ENCODE data around the gene KNDC1.
"Not testable (repeated sequence)": the region's sequence is repeated elsewhere in the genome, so short reads cannot be mapped to it uniquely, and the experiment has no call there.

The KNDC1 gene

DNA sequence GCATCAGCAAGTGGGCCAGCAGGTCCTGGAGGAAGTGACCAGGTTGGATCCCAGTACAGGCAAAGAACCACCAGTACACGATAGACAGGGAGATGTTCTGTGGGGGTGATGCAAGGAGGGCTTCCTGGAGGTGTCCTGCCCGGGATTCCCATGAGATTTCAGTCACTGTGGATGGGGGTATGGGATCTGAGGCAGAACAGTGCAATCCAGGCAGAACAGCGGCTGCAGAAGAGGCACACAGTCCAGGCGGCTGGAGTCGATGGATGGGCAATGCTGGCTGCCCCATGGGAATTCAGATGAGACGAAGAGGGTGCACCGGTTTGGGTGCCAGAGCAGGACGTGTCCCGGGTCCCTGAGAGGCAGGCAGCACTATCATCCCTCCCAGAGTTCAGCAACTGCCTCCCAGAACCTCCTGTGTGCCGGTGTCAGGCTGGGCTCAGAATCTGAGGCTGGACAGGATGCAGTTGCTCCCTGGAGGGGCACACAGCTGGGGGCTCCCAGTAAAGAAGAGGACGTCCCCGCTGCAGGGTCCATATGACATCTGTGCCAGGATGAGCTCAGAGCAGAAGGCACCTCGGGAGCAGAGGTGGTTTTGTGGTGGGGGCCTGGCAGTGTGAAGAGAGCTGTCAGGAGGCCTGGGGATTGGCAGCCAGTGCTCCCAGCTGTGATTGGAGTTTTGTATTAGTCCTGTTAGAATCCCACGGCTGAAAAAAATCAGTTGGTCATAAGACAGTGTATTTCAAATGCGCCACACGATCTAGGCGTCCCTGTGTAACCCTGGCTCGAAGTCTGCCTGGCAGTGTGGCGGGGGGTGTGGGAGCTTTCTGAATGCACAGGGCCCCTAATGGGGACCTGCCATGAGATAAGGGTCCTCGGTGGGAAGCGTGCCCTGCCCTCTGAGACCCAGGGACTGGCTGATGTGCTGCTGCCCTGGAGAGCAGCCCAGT is 3.2 kb downstream of the KNDC1 start:
- DNase-seq = no peak

GRCh38 chr10:133163889-133164815 is 4.1 kb downstream of the KNDC1 start:
- no peak for DNase-seq

GRCh38 chr10:133164816-133165555 is 5.0 kb downstream of the KNDC1 start:
- no peak for DNase-seq

- no peak for DNase-seq
These were observed 5.8 kb downstream of the KNDC1 start for GRCh38 chr10:133165556-133166503.

DNA sequence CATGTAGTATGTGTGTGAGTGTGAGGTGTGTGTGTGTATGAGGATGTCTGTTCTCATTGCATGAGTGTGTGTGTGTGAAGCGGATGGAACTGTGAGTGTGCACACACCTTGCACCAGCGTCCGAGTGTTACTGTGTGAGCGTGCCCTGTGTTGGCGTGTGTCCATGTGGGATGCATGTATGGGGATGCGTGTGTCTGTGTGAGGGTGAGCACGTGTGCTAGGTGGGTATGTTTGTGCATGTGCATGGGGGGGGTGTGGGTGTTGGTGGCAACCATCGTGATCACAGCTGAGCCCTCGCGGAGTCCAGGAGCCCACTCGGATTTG is 6.4 kb downstream of the KNDC1 start:
- no peak for DNase-seq

- DNase-seq = no peak
These were observed 7.0 kb downstream of the KNDC1 start for GRCh38 chr10:133166828-133167692.

DNA sequence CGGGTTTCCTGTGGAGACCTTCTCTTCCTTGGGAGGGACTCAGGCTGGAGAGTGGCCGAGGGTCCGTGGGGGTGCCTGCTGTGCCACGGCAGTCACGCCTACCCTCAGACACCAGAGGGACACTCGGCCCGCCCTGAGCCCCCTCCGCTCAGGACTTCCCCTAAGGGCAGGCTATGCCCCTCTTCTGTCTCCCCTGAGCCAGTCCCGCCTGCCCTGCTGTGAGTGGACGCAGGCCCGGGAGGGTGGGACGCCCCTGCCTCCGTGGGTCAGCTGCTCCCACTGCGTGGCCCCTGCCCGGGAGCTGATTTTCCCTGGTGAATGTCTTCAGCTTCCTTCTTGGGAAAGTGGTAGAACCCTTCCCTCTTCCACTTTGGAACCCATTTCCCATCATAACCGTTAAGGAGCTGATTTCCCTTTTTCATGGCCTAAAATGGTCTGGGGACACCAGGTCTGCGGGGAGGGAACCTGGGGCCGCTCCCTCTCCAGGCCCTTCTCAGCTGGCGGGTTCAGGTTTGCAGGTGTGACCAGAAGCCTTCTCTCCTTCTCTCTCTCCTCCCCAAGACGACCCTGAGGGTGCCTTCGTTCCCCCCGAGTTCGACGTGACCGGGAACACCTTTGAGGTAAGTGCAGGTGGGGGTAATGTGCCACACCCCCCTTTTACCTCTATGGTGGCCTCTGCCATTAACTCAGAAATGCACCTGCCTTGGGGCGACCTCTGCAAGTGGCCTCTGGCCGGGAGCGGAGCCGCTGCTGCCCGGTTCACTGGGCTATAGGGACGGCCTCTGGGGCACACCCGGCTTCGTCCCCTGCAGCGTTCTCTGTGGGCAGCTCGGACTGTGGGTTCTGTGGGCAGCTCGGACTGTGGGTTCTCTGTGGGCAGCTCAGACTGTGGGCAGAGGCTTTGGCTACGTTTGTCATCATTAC is 7.9 kb downstream of the KNDC1 start:
- no peak for DNase-seq

DNA sequence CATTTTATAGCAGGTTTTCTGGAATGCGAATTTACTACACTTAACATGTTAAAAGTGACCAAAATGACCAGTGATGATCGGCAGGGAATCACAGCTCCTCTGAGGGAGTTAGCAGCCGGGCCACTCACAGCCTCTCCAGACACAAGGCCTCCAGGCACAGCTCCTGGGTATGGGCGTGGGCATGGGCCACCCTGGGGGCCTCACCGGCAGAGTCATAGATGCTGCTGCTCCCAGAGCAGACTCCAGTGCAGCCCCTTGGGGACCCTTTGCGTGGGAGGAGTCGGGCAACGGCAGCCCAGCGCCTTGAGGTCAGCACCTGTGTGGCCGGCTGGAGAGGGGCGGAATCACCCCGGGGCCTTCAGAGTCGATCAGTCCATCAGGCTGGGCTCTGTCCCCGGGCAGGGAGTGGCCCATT is 8.6 kb downstream of the KNDC1 start:
- no peak for DNase-seq

DNA sequence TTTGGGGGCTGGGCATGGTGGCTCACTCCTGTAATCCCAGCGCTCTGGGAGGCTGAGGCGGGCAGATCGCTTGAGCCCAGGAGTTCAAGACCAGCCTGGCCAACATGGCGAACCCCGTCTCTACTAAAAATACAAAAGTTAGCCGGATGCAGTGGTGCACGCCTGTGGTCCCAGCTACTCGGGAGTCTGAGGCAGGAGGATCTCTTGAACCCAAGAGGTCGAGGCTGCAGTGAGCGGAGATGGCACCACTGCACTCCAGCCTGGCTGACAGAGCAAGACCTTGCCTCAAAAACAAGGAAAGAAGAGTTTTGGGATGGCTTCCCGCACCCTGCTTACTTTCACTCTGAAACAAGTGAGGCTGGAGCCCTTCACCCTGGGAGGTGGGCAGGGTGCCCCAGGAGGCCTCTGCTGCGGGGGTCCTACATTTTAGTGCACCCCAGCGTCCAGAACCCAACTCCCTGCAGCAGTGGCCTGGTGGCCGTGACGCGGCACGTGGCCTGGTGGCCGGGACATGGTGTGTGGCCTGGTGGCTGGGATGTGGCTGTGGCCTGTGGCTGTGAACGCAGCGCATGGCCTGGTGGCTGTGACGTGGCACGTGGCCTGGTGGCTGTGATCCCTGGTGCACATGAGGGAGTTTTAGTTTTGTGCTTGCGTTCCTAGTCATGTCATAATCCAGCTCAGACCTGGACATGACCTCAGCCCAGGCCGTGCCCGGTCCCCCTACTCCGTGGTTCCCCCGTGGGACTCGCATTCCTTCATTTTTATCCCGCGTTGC is 9.3 kb downstream of the KNDC1 start:
- no peak for DNase-seq

DNA sequence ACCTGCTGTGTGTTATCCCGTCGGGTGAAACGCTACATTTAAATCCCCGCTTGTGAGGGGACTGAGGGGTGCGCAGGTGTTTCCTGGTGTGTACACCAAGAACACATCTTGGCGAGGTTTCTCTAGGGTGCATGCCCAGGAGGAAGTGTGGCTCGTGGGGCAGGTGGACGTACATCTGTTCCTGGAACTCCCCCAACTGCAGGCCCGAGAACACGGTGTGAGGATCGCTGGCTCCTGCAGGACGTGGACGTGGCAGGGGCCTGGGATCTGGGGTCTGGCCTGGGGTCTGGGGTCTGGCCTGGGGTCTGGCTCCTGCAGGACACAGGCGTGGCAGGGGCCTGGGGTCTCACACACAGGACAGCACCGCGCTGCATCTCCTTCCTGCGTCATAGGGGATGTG is 10.1 kb downstream of the KNDC1 start:
- DNase-seq = no peak

DNA sequence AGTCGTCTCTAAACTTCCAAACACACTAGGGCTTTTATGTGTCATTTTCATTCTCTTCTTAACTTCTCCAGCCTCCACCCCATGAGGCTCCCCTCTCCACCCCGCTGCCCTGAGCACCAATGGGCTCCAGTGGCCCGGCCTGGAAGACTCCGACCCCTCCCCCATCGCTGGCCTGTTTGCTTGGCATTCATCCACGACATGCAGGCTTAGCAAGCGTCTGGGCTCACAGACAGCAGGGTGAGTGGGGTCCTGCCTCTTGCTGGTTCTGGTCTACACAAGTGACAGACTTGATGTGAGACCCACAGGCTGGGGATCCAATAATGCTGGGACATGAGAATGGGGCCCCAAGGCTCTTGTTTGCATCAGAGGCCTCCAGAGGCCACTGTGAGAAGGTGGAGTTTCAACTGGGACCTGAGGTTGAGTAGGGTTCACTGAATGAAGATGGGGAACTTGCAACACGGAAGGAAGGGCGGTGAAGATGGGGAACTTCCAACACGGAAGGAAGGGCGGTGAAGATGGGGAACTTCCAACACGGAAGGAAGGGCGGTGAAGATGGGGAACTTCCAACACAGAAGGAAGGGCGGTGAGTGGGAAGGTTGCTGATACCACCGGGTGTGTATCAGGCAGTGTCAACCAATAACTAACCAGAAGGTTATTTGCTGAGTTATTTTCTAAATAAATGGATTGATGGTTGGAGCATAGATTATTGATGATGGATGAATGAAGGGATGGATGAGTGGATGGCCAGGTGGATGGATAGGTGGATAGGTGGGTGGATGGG is 14.0 kb downstream of the KNDC1 start:
- DNase-seq = no peak

GRCh38 chr10:133174689-133175263 is 14.8 kb downstream of the KNDC1 start:
- DNase-seq = no peak

- DNase-seq = not testable (repeated sequence)
These were observed 15.6 kb downstream of the KNDC1 start for GRCh38 chr10:133175624-133176023.

- no peak for DNase-seq
These were observed 16.5 kb downstream of the KNDC1 start for GRCh38 chr10:133176546-133176945.

- DNase-seq = no peak
These were observed 17.6 kb downstream of the KNDC1 start for GRCh38 chr10:133177380-133178157.

GRCh38 chr10:133178357-133179127 is 18.5 kb downstream of the KNDC1 start:
- DNase-seq = no peak

All from GOT3 (cell line).